AG10803 (cell line): ENCODE data around the gene DNAJB11.
"Not testable (repeated sequence)": the region's sequence is repeated elsewhere in the genome, so short reads cannot be mapped to it uniquely, and the experiment has no call there.

Experiments used
- DNase-seq: peaks from one replicate; pipeline ENCODE4 v3.0.0; 2010; ENCODE audit warnings: low read depth
- H3K4me3 ChIP-seq: 2 replicates; pipeline ENCODE4 v1.5.1; 2011; ENCODE audit warnings: mild to moderate bottlenecking, low read length, control low read depth
- CTCF ChIP-seq: conservative IDR thresholded peaks from 2 replicates; pipeline ENCODE4 v1.5.1; 2011; ENCODE audit warnings: mild to moderate bottlenecking, low read length, control low read depth, inconsistent platforms

DNAJB11 gene

GRCh38 chr3:186552408-186553031, 18.0 kb upstream of the DNAJB11 start:
- no peak overlapping the region for H3K4me3 ChIP-seq
- no peak for DNase-seq
- no peak for TF ChIP-seq CTCF

GRCh38 chr3:186564586-186564985, 5.9 kb upstream of the DNAJB11 start:
- TF ChIP-seq CTCF = no peak

GRCh38 chr3:186566772-186567071, 3.8 kb upstream of the DNAJB11 start:
- DNase-seq = no peak

More at GRCh38 chr3:186564586-186564985, 5.9 kb upstream of the DNAJB11 start:
- H3K4me3 ChIP-seq = no peak overlapping the region
- no peak for DNase-seq

GRCh38 chr3:186567072-186567921, 3.2 kb upstream of the DNAJB11 start, which contains the start of gene TBCCD1:
Gene TBCCD1, minus strand, starts transcription at chr3:186567339. Its CDS starts 3,010 bp downstream, at chr3:186564329.
- peak within 1 kb of the TSS; percentile 96 for H3K4me3 ChIP-seq
- peak; percentile 82 for DNase-seq
- no peak for TF ChIP-seq CTCF

More at GRCh38 chr3:186566772-186567071, 3.8 kb upstream of the DNAJB11 start:
- TF ChIP-seq CTCF = no peak
- H3K4me3 ChIP-seq = peak overlapping the region; percentile 96

GRCh38 chr3:186569361-186569760, 1.2 kb upstream of the DNAJB11 start:
- DNase-seq = not testable (repeated sequence)
- H3K4me3 ChIP-seq = peak overlapping the region; percentile 90

GRCh38 chr3:186569779-186570095, 783 bp upstream of the DNAJB11 start:
- peak overlapping the region; percentile 90 for H3K4me3 ChIP-seq
- DNase-seq = no peak
- no peak for TF ChIP-seq CTCF

GRCh38 chr3:186570941-186571643, 572 bp downstream of the DNAJB11 start:
- no peak for DNase-seq
- H3K4me3 ChIP-seq = peak overlapping the region; percentile 90
- no peak for TF ChIP-seq CTCF
